NCI-H2227 (cell line): Measurements from ENCODE around the gene NAPSA.
"Not testable (repeated sequence)": the region's sequence is repeated elsewhere in the genome, so short reads cannot be mapped to it uniquely, and the experiment has no call there.

Experiments used
- DNase-seq: peaks from one replicate; lab custom pipeline; 2025; ENCODE audit not compliant: unreplicated experiment; lab: John Stamatoyannopoulos, UW

The NAPSA gene

GRCh38 chr19:50365434-50366306 lies at the start of gene NAPSA:
TSS of gene NAPSA (minus strand) at chr19:50365639. CDS start at chr19:50365621, 18 bp downstream.
- no peak for DNase-seq

DNA sequence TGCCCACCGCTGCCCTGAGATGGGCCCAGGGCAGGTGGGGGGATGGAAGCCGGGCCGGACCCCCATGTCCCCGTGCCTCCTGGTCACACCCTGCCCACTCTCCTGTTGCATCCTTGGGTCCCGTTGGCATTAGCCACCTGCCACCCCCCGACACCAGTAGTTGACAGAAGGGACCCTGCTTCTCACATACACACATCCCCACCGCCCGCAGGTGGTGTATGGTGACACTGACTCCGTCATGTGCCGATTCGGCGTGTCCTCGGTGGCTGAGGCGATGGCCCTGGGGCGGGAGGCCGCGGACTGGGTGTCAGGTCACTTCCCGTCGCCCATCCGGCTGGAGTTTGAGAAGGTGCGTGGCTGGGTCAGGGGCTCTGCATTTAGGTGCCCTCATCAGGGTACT lies 48.1 kb upstream of the NAPSA start:
- no peak for DNase-seq

- no peak for DNase-seq
Measured at GRCh38 chr19:50413096-50413495, 47.7 kb upstream of the NAPSA start.

DNA sequence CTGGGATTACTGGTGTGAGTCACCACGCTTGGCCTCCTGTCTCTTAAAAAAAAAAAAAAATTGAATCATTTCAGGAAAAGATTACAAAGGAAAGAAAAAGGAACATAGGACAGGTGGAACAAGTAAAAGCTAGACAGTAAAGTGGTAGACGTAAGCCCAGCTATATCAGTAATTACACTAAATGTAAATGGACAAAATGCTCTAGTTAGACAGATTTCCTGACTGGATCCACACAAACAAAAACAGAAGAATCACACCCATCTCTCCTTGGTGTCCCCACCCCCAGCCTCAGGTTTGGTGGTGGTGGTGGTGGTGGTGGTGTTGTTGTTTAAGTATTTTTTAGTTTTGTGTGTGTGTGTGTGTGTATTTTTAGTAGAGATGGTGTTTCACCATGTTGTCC lies 47.0 kb upstream of the NAPSA start:
- no peak for DNase-seq

GRCh38 chr19:50410109-50410508 lies 44.7 kb upstream of the NAPSA start:
- DNase-seq: no peak

- no peak for DNase-seq
Measured at GRCh38 chr19:50409347-50409746, 43.9 kb upstream of the NAPSA start.

DNA sequence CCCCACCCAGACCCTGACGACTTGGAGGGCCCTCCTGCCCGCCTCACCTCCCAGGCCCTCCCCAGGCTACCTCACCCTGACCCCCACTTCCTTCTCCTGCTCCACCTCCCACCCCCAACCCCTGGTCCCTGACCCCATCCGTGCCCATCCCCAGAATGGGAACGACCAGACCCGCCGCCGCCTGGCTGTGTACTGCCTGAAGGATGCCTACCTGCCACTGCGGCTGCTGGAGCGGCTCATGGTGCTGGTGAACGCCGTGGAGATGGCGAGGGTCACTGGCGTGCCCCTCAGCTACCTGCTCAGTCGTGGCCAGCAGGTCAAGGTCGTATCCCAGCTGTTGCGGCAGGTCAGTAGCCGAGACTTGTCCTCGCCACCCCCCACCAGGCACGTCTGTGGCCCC lies 41.4 kb upstream of the NAPSA start:
- no peak for DNase-seq

GRCh38 chr19:50406156-50406820 lies 40.8 kb upstream of the NAPSA start:
- DNase-seq: no peak

- no peak for DNase-seq
Measured at GRCh38 chr19:50402544-50403301, 37.3 kb upstream of the NAPSA start.

GRCh38 chr19:50401605-50402450 lies 36.4 kb upstream of the NAPSA start:
- no peak for DNase-seq

DNA sequence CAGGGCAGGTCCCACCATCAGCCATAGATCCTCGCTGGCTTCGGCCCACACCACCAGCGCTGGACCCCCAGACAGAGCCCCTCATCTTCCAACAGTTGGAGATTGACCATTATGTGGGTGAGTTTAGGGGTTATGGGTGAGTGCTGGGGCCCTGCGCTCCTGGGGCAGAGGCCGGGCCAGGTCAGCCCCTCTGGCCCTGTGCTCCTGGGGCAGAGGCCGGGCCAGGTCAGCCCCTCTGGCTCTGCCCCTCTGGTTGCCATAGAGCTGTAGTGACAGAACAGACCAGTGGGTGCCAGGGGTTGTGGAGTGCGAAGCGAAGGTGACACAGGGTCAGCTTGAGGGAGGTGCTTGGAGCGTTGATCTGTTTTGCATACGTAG lies 33.9 kb upstream of the NAPSA start:
- DNase-seq: no peak

DNA sequence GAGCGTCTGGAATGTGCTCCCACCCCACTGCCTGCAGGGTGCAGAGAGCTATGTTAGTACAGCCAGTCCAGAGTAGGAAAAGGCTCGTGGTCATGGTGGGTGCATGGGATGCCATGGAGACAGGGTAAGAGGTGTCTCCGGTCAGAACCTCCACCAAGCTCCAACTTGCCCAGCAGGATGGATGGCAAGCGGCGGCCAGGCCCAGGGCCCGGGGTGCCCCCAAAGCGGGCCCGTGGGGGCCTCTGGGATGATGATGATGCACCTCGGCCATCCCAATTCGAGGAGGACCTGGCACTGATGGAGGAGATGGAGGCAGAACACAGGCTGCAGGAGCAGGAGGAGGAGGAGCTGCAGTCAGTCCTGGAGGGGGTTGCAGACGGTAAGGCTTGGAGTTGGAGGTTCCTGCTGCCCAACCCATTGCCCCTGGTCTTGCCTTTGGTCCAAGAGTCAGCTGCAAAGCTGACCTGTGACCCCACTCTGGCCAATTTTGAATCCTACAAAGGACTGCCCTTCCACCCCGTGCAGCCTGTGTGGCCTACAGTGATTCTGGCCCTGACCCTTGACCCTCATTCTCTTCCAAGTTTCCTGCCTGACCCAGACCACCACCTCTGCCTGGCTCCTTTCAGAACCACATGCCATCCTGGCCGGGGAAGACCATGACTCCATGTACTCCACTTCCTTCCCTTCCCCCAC lies 33.4 kb upstream of the NAPSA start:
- no peak for DNase-seq

- DNase-seq: no peak
Measured at GRCh38 chr19:50394017-50394416, 28.6 kb upstream of the NAPSA start.

DNA sequence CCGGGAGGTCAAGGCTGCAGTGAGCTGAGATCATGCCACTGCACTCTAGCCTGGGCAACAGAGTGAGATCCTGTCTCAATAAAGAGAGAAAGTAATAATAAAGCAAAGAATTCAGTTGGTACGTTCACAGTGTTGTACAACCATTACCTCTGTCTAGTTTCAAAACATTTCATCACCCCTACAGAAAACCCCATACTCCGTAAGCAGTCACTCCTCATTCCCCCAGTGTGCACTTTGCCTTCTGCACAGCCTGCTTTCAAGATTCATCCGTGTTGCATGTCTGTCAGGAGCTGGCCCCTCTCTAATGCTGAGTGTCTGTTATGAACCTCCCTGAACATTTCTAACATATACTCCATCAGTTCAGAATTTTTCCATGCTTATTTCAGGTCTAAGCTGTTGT lies 28.1 kb upstream of the NAPSA start:
- DNase-seq: no peak

- no peak for DNase-seq
Measured at GRCh38 chr19:50392759-50393158, 27.3 kb upstream of the NAPSA start.

DNA sequence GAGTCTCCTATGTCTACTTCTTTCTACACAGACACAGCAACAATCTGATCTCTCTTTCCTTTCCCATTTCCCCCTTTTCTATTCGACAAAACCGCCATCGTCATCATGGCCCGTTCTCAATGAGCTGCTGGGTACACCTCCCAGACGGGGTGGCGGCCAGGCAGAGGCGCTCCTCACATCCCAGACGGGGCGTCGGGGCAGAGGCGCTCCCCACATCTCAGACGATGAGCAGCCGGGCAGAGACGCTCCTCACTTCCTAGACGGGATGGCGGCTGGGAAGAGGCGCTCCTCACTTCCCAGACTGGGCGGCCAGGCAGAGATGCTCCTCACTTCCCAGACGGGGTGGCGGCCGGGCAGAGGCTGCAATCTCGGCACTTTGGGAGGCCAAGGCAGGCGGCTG lies 25.5 kb upstream of the NAPSA start:
- DNase-seq: not testable (repeated sequence)

- DNase-seq: not testable (repeated sequence)
Measured at GRCh38 chr19:50390295-50390694, 24.9 kb upstream of the NAPSA start.

GRCh38 chr19:50387868-50388245 lies 22.4 kb upstream of the NAPSA start:
- DNase-seq: no peak

DNA sequence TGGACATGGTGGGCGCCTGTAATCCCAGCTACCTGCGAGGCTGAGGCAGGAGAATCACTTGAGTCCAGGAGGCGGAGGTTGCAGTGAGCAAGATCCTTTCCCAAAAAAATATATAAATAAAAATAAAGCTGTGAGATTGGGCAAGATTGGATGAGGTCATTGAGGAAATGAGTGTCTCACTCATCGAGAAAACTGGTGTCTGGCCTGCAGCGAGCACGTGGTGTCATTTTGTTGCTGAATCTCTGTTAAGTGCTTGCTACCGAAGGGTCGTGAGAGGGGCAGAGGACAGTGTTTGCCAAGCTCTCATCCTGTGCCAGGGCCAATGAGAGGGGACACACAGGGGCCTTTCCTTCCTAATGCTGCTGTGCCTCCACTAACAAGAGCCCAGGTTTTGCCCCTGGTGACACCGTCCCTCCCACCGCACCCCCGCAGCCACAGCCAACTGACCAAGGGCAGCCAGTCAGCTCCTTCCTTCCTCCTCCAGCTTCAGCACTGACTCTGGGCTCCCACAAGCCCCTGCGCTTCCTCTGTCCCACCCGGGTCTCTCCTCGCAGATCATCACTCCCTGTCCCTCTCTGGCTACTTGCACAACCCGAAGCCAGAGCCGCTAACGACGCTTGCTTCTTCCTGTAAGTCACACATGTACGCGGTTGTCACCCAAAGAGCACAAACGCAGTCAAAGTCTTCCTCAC lies 21.9 kb upstream of the NAPSA start:
- no peak for DNase-seq
